GM06990 (cell line): ENCODE measurements around the gene PTPRN.
A peak's percentile ranks its signal among the peaks of the same experiment; 100 is the strongest.

Source experiments
- DNase-seq: peaks from one replicate; pipeline ENCODE4 v3.0.0-alpha.2; 2011; ENCODE audit not compliant: insufficient read length; ENCODE audit errors: extremely low read depth
- H3K27me3 ChIP-seq: replicated peaks from 2 replicates; pipeline ENCODE4 v1.6.0; 2011; ENCODE audit warnings: low read length; ENCODE audit not compliant: control insufficient read depth, insufficient read depth
- H3K36me3 ChIP-seq: 2 replicates; pipeline ENCODE4 v1.5.1; 2011; ENCODE audit warnings: low read length; ENCODE audit not compliant: control insufficient read depth, insufficient read depth
- H3K4me3 ChIP-seq: replicated peaks from 2 replicates; pipeline ENCODE4 v1.5.1; 2011; ENCODE audit warnings: low read depth, mild to moderate bottlenecking, control low read depth, low read length
- CTCF ChIP-seq: IDR thresholded peaks from 2 replicates; pipeline ENCODE4 v1.5.1; 2011; ENCODE audit warnings: low read length, control low read depth, mild to moderate bottlenecking, inconsistent platforms; ENCODE audit not compliant: insufficient read depth, poor library complexity, severe bottlenecking

PTPRN gene

GRCh38 chr2:219282943-219283581, 26.1 kb downstream of the PTPRN start:
- no peaks in the 10 kb centered on the region for H3K27me3 ChIP-seq
- peaks cover 25% of the 10 kb centered on the region for H3K36me3 ChIP-seq
- no peak overlapping the region for H3K4me3 ChIP-seq
- TF ChIP-seq CTCF = no peak
- DNase-seq = no peak

GRCh38 chr2:219282375-219282774, 26.8 kb downstream of the PTPRN start:
- H3K4me3 ChIP-seq = no peak overlapping the region
- H3K36me3 ChIP-seq = peaks cover 25% of the 10 kb centered on the region
- no peak for DNase-seq
- H3K27me3 ChIP-seq = no peaks in the 10 kb centered on the region
- TF ChIP-seq CTCF = no peak

- Histone ChIP-seq H3K4me3 (no peak overlapping the region), H3K36me3 (peaks cover 25% of the 10 kb centered on the region), H3K27me3 (no peaks in the 10 kb centered on the region)
- no peak for TF ChIP-seq CTCF
- DNase-seq = no peak
Observed at GRCh38 chr2:219281588-219281987, 27.6 kb downstream of the PTPRN start.

GRCh38 chr2:219280651-219281050, 28.6 kb downstream of the PTPRN start:
- H3K36me3 ChIP-seq = peaks cover 23% of the 10 kb centered on the region
- no peak for TF ChIP-seq CTCF
- no peak overlapping the region; the same call in 1 of the 2 replicates for H3K4me3 ChIP-seq
- DNase-seq = no peak
- no peaks in the 10 kb centered on the region for H3K27me3 ChIP-seq

GRCh38 chr2:219279916-219280516, 29.2 kb downstream of the PTPRN start:
- H3K36me3 ChIP-seq = peaks cover 17% of the 10 kb centered on the region
- H3K27me3 ChIP-seq = no peaks in the 10 kb centered on the region
- TF ChIP-seq CTCF = no peak
- DNase-seq = no peak
- H3K4me3 ChIP-seq = peak overlapping the region; percentile 64
